ENCODE data around the gene POU5F1. TPM values are rescaled to one million over a fixed set of nuclear protein-coding genes. Genes with fewer than 3 reads are reported as not detected.
A peak's percentile ranks its signal among the peaks of the same experiment; 100 is the strongest.
"Not testable (repeated sequence)": the region's sequence is repeated elsewhere in the genome, so short reads cannot be mapped to it uniquely, and the experiment has no call there.

The POU5F1 gene
- total RNA-seq, 2 donors from 2014 or later: 4.0 to 12.9 TPM

DNA sequence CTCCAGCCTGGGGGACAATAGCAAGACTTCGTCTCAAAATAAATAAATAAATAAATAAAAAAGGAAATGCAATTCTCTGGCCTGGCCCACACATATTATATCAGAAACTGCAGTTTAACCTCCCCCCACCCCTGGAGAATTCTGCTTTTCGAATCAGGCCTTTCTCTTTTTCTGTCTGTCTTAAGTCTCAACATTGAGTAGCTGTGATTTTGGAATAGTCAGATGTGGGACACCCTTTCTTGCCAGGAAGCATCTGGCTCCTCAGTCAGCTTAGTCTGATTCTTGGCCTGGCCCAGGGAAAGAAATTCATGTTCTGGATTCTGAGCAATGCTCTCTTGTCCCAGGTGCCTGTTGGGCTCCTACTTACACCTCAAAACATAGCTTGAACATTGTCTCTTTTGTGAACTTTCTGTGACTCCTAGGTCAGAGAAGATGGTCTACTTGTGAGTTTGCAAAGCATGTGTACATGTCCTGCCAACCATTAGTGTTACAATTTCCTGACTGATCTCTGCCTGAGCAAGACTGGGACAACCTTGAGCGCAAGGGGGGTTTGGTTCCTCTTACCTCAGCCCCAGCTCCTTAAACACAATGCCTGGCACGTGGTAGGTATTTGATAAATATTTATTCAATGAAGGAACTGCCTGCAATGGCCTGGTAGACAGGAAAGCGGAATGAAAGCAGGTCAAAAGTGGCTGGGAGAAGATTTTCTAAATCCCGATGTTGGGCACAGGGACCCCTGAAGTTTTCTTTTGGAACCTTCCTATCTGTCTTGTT lies 23.8 kb upstream of the POU5F1 start:
- TF ChIP-seq, protein P1, sequence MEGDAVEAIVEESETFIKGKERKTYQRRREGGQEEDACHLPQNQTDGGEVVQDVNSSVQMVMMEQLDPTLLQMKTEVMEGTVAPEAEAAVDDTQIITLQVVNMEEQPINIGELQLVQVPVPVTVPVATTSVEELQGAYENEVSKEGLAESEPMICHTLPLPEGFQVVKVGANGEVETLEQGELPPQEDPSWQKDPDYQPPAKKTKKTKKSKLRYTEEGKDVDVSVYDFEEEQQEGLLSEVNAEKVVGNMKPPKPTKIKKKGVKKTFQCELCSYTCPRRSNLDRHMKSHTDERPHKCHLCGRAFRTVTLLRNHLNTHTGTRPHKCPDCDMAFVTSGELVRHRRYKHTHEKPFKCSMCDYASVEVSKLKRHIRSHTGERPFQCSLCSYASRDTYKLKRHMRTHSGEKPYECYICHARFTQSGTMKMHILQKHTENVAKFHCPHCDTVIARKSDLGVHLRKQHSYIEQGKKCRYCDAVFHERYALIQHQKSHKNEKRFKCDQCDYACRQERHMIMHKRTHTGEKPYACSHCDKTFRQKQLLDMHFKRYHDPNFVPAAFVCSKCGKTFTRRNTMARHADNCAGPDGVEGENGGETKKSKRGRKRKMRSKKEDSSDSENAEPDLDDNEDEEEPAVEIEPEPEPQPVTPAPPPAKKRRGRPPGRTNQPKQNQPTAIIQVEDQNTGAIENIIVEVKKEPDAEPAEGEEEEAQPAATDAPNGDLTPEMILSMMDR (IDR thresholded peaks at IDR 0.05): no peak
- Histone ChIP-seq H3K36me3 (no peaks in the 10 kb centered on the region), H3K27ac (no peak overlapping the region), H3K4me3 (no peak overlapping the region), H3K9me3 (no peaks in the 10 kb centered on the region), H3K4me1 (ENCODE audit: control insufficient read depth in 1 of 2, low read depth in 2 of 2) (peaks cover 5 to 9% of the 10 kb centered on the region in 2 donors), H3K27me3 (replicated peaks; ENCODE audit: insufficient read depth) (no peaks in the 10 kb centered on the region)
- no peak for DNase-seq (ENCODE audit: low spot score)
- no peak for ATAC-seq (ENCODE audit: insufficient number of reproducible peaks, low FRiP score, low read depth)

GRCh38 chr6:31193206-31193605 lies 22.7 kb upstream of the POU5F1 start:
- ATAC-seq (ENCODE audit: insufficient number of reproducible peaks, low FRiP score, low read depth): no peak
- TF ChIP-seq, protein P1 (IDR thresholded peaks at IDR 0.05): no peak

GRCh38 chr6:31192431-31193105 lies 22.1 kb upstream of the POU5F1 start:
- not testable (repeated sequence) for H3K4me1 ChIP-seq (ENCODE audit: control insufficient read depth in 1 of 2, low read depth in 2 of 2); H3K27ac ChIP-seq; H3K36me3 ChIP-seq; H3K9me3 ChIP-seq; H3K4me3 ChIP-seq; ATAC-seq (ENCODE audit: insufficient number of reproducible peaks, low FRiP score, low read depth); H3K27me3 ChIP-seq (replicated peaks; ENCODE audit: insufficient read depth); DNase-seq (ENCODE audit: low spot score)
- TF ChIP-seq, protein P1 (IDR thresholded peaks at IDR 0.05): peak; percentile 50

More at GRCh38 chr6:31193206-31193605, 22.7 kb upstream of the POU5F1 start:
- no peaks in the 10 kb centered on the region for H3K9me3 ChIP-seq
- H3K4me1 ChIP-seq (ENCODE audit: control insufficient read depth in 1 of 2, low read depth in 2 of 2): peaks cover 0 to 6% of the 10 kb centered on the region in 2 donors
- H3K4me3 ChIP-seq: no peak overlapping the region
- H3K27me3 ChIP-seq (replicated peaks; ENCODE audit: insufficient read depth): no peaks in the 10 kb centered on the region
- no peaks in the 10 kb centered on the region for H3K36me3 ChIP-seq
- H3K27ac ChIP-seq: no peak overlapping the region
- no peak for DNase-seq (ENCODE audit: low spot score)

DNA sequence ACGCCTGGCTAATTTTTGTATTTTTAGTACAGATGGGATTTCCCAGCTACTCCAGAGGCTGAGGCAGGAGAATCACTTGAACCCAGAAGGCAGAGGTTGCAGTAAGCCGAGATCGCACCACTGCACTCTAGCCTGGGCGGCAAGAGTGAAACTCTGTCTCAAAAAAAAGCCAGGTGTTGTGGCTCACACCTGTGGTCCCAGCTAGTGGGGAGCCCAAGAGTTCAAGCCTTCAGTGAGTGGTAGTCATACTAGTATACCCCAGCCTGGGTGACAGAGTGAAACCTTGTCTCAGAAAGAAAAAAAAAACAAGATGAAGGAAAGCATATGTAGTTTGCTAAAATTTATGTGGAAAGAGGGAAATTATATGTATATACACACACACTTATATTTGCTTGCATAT lies 20.0 kb upstream of the POU5F1 start:
- no peak overlapping the region for H3K27ac ChIP-seq
- no peaks in the 10 kb centered on the region for H3K36me3 ChIP-seq
- ATAC-seq (ENCODE audit: insufficient number of reproducible peaks, low FRiP score, low read depth) (no peak), DNase-seq (ENCODE audit: low spot score) (no peak)
- no peak overlapping the region for H3K4me3 ChIP-seq
- H3K4me1 ChIP-seq (ENCODE audit: control insufficient read depth in 1 of 2, low read depth in 2 of 2): no peaks in the 10 kb centered on the region
- H3K27me3 ChIP-seq (replicated peaks; ENCODE audit: insufficient read depth): no peaks in the 10 kb centered on the region
- H3K9me3 ChIP-seq: no peaks in the 10 kb centered on the region
- TF ChIP-seq, protein P1 (IDR thresholded peaks at IDR 0.05): no peak

DNA sequence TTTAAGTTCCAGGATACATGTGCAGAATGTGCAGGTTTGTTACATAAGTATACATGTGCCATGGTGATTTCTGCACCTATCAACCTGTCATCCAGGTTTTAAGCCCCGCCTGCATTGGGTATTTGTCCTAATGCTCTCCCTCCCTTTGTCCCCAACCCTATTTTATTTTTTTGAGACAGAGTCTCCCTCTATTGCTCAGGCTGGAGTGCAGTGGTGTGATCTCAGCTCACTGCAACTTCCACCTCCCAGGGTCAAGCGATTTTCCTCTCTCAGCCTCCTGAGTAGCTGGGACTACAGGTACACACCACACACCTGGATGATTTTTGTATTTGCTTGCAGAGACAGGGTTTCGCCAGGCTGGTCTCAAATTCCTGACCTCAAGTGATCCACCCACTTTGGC lies 18.7 kb upstream of the POU5F1 start:
- not testable (repeated sequence) for H3K9me3 ChIP-seq; DNase-seq (ENCODE audit: low spot score); H3K36me3 ChIP-seq; H3K4me3 ChIP-seq; ATAC-seq (ENCODE audit: insufficient number of reproducible peaks, low FRiP score, low read depth); H3K4me1 ChIP-seq (ENCODE audit: control insufficient read depth in 1 of 2, low read depth in 2 of 2); H3K27me3 ChIP-seq (replicated peaks; ENCODE audit: insufficient read depth); H3K27ac ChIP-seq

All from thoracic aorta (tissue), 2 donors.